Chondrocyte (in vitro differentiated cells): ENCODE results near the gene SLC28A1. TPM values are rescaled to one million over a fixed set of nuclear protein-coding genes. Genes with fewer than 3 reads are reported as not detected.

Experiments used
- DNase-seq: peaks from one replicate; pipeline ENCODE4 v3.0.0; 2021; ENCODE audit warnings: mixed read lengths, low spot score
- H3K27ac Mint-ChIP-seq: one replicate; pipeline ENCODE4 v1.8.0; 2021; ENCODE audit warnings: mild to moderate bottlenecking, moderate library complexity, mixed read lengths; ENCODE audit not compliant: unreplicated experiment
- H3K27me3 Mint-ChIP-seq: 2 replicates; pipeline ENCODE4 v1.8.0; 2021; ENCODE audit warnings: low read depth, mixed read lengths
- H3K36me3 Mint-ChIP-seq: 2 replicates; pipeline ENCODE4 v1.8.0; 2021; ENCODE audit warnings: low read depth, mixed read lengths
- H3K4me1 Mint-ChIP-seq: 2 replicates; pipeline ENCODE4 v1.8.0; 2021; ENCODE audit warnings: low read depth, mild to moderate bottlenecking, mixed read lengths
- H3K4me3 Mint-ChIP-seq: one replicate; pipeline ENCODE4 v1.8.0; 2021; ENCODE audit warnings: mild to moderate bottlenecking, moderate library complexity, mixed read lengths; ENCODE audit not compliant: unreplicated experiment
- H3K9me3 Mint-ChIP-seq: 2 replicates; pipeline ENCODE4 v1.8.0; 2021; ENCODE audit warnings: low read depth, mixed read lengths
- total RNA-seq: library from RNA; stranded (reverse); gene quantifications from 3 replicates; pipeline ENCODE4 v1.2.1, GENCODE V29; 2021
- TF ChIP-seq, protein P1 (sequence below): fragments of 200-600 bp; sonication (generic); IDR thresholded peaks from 2 replicates; pipeline ENCODE4 v1.5.0; 2021; ENCODE audit warnings: antibody characterized with exemption, mild to moderate bottlenecking, moderate library complexity

SLC28A1 gene
- total RNA-seq, 1 donor from 2014 or later = not detected

DNA sequence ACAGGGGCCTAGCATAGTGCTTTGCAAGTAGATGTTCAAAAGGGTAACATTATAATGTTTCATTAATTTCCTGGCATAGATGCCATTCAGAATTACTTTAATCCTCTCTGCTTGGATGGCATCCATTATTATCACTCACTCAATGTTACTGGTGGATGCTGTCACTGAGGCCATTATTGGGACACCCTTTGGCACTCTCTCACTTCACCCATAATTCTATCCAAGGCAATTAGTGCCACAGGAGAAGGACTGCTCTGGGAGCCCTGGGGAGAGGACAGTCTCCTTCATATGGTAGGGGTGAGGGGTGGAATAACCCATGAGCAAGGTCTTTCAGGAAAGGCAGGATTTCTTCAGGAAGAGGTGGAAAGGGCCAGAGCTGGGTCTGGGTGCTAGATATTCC lies 28.7 kb upstream of the SLC28A1 start:
- H3K9me3 Mint-ChIP-seq = no peaks in the 10 kb centered on the region
- H3K27me3 Mint-ChIP-seq = no peaks in the 10 kb centered on the region
- H3K36me3 Mint-ChIP-seq = peaks cover 10% of the 10 kb centered on the region
- H3K4me3 Mint-ChIP-seq = no peak overlapping the region
- TF ChIP-seq, protein P1, sequence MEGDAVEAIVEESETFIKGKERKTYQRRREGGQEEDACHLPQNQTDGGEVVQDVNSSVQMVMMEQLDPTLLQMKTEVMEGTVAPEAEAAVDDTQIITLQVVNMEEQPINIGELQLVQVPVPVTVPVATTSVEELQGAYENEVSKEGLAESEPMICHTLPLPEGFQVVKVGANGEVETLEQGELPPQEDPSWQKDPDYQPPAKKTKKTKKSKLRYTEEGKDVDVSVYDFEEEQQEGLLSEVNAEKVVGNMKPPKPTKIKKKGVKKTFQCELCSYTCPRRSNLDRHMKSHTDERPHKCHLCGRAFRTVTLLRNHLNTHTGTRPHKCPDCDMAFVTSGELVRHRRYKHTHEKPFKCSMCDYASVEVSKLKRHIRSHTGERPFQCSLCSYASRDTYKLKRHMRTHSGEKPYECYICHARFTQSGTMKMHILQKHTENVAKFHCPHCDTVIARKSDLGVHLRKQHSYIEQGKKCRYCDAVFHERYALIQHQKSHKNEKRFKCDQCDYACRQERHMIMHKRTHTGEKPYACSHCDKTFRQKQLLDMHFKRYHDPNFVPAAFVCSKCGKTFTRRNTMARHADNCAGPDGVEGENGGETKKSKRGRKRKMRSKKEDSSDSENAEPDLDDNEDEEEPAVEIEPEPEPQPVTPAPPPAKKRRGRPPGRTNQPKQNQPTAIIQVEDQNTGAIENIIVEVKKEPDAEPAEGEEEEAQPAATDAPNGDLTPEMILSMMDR = no peak
- no peaks in the 10 kb centered on the region for H3K4me1 Mint-ChIP-seq
- H3K27ac Mint-ChIP-seq = no peak overlapping the region
- DNase-seq = no peak

DNA sequence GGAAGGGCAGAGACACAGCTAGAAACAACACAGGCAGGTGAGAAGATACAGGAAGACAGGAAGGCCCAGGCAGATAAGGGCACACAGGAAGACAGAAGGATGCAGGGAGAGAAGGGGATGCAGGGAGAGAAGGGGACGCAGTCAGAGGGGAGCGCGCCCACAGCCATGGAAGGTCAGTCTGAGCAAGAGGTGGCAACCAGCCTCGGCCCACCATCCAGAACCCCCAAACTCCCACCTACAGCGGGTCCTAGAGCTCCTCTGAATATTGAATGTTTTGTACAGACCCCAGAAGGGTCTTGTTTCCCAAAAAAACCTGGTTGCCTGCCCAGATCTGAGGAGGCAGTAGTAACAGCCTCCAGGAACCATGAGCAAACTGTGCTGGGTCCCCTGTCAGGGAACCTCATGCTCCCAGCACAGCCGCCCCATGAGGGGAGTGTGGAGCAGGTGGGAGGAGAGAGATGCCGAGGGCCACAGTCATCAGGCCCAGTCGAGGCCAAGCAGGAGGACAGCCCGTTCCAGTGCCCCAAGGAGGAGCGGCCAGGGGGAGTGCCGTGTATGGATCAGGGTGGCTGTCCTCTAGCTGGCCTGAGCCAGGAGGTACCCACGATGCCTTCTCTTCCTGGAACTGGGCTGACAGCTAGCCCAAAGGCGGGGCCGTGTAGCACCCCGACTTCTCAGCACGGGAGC lies 27.6 kb upstream of the SLC28A1 start:
- Mint-ChIP-seq H3K9me3 (no peaks in the 10 kb centered on the region), H3K27ac (no peak overlapping the region), H3K27me3 (no peaks in the 10 kb centered on the region), H3K4me3 (no peak overlapping the region), H3K4me1 (no peaks in the 10 kb centered on the region), H3K36me3 (peaks cover 12% of the 10 kb centered on the region)
- TF ChIP-seq, protein P1 = no peak
- no peak for DNase-seq

DNA sequence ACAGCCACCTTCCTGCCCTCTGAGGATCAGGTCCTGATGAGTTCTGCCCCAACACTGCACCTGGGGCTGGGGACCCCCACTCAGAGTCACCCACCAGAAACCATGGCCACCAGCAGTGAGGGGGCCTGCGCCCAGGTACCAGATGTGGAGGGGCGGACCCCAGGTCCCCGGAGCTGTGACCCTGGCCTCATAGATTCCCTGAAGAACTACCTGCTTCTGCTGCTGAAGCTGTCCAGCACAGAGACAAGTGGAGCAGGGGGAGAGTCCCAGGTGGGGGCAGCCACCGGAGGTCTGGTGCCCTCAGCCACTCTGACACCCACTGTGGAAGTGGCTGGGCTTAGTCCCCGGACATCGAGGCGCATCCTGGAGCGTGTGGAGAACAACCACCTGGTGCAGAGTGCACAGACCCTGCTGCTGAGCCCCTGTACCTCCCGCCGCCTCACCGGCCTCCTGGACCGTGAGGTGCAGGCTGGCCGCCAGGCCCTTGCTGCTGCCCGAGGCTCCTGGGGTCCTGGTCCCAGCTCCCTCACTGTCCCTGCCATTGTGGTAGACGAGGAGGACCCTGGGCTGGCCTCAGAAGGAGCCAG lies 27.0 kb upstream of the SLC28A1 start:
- no peaks in the 10 kb centered on the region for H3K9me3 Mint-ChIP-seq
- H3K36me3 Mint-ChIP-seq = peaks cover 12% of the 10 kb centered on the region
- H3K27me3 Mint-ChIP-seq = no peaks in the 10 kb centered on the region
- TF ChIP-seq, protein P1 = no peak
- H3K4me3 Mint-ChIP-seq = no peak overlapping the region
- no peaks in the 10 kb centered on the region for H3K4me1 Mint-ChIP-seq
- no peak for DNase-seq
- H3K27ac Mint-ChIP-seq = no peak overlapping the region

DNA sequence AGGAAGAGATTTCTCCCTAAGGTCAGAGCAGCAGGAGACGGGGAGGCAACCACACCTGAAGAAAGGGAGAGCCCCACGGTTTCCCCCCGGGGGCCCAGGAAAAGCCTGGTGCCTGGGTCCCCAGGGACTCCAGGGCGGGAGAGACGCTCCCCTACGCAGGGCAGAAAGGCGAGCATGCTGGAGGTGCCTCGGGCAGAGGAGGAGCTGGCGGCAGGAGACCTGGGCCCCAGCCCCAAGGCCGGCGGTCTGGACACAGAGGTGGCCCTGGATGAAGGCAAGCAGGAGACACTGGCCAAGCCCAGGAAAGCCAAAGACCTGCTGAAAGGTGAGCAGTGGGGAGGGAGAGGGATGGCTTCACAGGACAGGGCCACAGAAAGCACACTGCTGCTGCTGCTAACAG lies 26.2 kb upstream of the SLC28A1 start:
- Mint-ChIP-seq H3K9me3 (no peaks in the 10 kb centered on the region), H3K36me3 (peaks cover 9% of the 10 kb centered on the region), H3K4me1 (no peaks in the 10 kb centered on the region), H3K4me3 (no peak overlapping the region), H3K27ac (no peak overlapping the region), H3K27me3 (no peaks in the 10 kb centered on the region)
- DNase-seq = no peak
- TF ChIP-seq, protein P1 = no peak

DNA sequence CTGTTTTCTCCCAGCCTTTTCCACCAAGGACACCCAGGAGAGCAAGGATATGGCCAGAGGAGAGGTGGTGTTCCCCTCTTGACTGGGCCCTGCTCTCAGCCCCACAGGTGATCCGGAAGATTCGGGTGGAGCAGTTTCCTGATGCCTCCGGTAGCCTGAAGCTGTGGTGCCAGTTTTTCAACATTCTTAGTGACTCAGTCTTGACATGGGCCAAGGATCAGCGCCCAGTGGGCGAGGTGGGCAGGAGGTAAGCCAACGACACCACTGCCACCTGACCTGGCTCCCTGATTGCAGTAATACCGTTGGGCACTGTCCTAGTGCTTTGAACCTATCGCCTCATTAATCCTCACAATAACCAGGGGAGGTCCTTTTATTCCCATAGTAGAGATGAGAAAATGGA lies 25.3 kb upstream of the SLC28A1 start:
- H3K36me3 Mint-ChIP-seq = peaks cover 9% of the 10 kb centered on the region
- H3K9me3 Mint-ChIP-seq = no peaks in the 10 kb centered on the region
- no peak overlapping the region for H3K27ac Mint-ChIP-seq
- TF ChIP-seq, protein P1 = no peak
- DNase-seq = no peak
- peaks cover 4% of the 10 kb centered on the region for H3K4me1 Mint-ChIP-seq
- no peaks in the 10 kb centered on the region for H3K27me3 Mint-ChIP-seq
- no peak overlapping the region for H3K4me3 Mint-ChIP-seq
